Gastrocnemius medialis (tissue), 4 donors: ENCODE data around the gene ANO10.

Experiments
- POLR2A ChIP-seq, 2 donors: fragments of 450-650 bp; IDR thresholded peaks; one replicate each; pipeline ENCODE4 v1.6.1; 2017; ENCODE audit warnings: antibody characterized with exemption in 2 of 2, mild to moderate bottlenecking in 2 of 2, moderate library complexity in 2 of 2
- TF ChIP-seq, protein P1 (sequence below), 5 experiments: fragments of 450-650 bp in 3 of 5; fragments of 200-600 bp in 2 of 5; sonication (generic) in 2 of 5; IDR thresholded peaks in 4 of 5; conservative IDR thresholded peaks in 1 of 5; 1 replicate in 4 of 5; 2 replicates in 1 of 5; pipeline ENCODE4 v1.5.1; 2016 to 2019; ENCODE audit warnings: antibody characterized with exemption in 5 of 5, mild to moderate bottlenecking in 3 of 5, moderate library complexity in 3 of 5

DNA sequence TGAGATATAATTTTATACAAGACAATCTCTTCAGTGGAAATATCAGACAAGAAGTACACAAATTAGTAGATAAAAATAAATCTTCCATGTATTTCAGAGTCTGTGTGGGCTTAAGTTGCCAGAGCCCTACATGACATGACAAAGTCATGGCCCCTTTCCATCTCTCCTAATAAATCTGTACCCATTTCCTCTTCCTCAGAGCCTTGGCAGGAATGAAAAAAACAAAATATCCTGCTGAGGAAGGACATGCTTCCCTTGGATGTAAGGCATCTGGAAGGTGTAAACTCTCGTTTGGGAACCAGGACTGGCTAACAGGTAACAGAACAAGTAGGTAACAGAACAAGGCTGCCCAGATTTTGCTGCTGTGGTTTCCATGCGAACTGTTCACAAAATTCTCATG, 187.4 kb downstream of the ANO10 start:
- TF ChIP-seq, protein P1, sequence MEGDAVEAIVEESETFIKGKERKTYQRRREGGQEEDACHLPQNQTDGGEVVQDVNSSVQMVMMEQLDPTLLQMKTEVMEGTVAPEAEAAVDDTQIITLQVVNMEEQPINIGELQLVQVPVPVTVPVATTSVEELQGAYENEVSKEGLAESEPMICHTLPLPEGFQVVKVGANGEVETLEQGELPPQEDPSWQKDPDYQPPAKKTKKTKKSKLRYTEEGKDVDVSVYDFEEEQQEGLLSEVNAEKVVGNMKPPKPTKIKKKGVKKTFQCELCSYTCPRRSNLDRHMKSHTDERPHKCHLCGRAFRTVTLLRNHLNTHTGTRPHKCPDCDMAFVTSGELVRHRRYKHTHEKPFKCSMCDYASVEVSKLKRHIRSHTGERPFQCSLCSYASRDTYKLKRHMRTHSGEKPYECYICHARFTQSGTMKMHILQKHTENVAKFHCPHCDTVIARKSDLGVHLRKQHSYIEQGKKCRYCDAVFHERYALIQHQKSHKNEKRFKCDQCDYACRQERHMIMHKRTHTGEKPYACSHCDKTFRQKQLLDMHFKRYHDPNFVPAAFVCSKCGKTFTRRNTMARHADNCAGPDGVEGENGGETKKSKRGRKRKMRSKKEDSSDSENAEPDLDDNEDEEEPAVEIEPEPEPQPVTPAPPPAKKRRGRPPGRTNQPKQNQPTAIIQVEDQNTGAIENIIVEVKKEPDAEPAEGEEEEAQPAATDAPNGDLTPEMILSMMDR (IDR thresholded peaks at IDR 0.05 in 4 of 5, conservative IDR thresholded peaks at IDR 0.05 in 1 of 5) = no peak
- no peak for TF ChIP-seq POLR2A (IDR thresholded peaks at IDR 0.05)
